Effector memory CD4-positive, alpha-beta T cell (primary cell): Measurements from ENCODE around the gene CBX8.

Source experiments
- DNase-seq, 3 donors: peaks; one replicate each; pipeline ENCODE4 v3.0.0-alpha.2; 2020
- H3K27ac ChIP-seq: 2 replicates; pipeline ENCODE4 v1.7.0; 2013; ENCODE audit warnings: mild to moderate bottlenecking, low read length, moderate library complexity; ENCODE audit not compliant: insufficient read depth, poor library complexity, severe bottlenecking
- H3K27me3 ChIP-seq: replicated peaks from 2 replicates; pipeline ENCODE4 v1.7.0; 2013; ENCODE audit warnings: mild to moderate bottlenecking, low read length; ENCODE audit not compliant: insufficient read depth, control insufficient read depth, poor library complexity, severe bottlenecking
- H3K36me3 ChIP-seq: 2 replicates; pipeline ENCODE4 v1.7.0; 2013; ENCODE audit warnings: mild to moderate bottlenecking, low read length, moderate library complexity; ENCODE audit not compliant: control insufficient read depth, insufficient read depth
- H3K4me1 ChIP-seq: 2 replicates; pipeline ENCODE4 v1.7.0; 2013; ENCODE audit warnings: low read length, mild to moderate bottlenecking; ENCODE audit not compliant: control insufficient read depth, insufficient read depth, poor library complexity, severe bottlenecking
- H3K4me3 ChIP-seq: 2 replicates; pipeline ENCODE4 v1.7.0; 2013; ENCODE audit warnings: low read length, low read depth, mild to moderate bottlenecking; ENCODE audit not compliant: insufficient read depth, poor library complexity, severe bottlenecking
- H3K9me3 ChIP-seq: 2 replicates; pipeline ENCODE4 v1.7.0; 2013; ENCODE audit warnings: mild to moderate bottlenecking, low read length, moderate library complexity; ENCODE audit not compliant: control insufficient read depth

Gene CBX8

DNA sequence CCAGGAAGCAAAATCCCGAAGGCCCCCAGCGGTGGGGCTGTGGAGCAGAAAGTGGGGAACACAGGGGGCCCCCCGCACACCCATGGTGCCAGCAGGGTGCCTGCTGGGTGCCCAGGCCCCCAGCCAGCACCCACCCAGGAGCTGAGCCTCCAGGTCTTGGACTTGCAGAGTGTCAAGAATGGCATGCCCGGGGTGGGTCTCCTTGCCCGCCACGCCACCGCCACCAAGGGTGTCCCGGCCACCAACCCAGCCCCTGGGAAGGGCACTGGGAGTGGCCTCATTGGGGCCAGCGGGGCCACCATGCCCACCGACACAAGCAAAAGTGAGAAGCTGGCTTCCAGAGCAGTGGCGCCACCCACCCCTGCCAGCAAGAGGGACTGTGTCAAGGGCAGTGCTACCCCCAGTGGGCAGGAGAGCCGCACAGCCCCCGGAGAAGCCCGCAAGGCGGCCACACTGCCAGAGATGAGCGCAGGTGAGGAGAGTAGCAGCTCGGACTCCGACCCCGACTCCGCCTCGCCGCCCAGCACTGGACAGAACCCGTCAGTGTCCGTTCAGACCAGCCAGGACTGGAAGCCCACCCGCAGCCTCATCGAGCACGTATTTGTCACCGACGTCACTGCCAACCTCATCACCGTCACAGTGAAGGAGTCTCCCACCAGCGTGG lies 12.4 kb downstream of the CBX8 start:
- Histone ChIP-seq H3K36me3 (no peaks in the 10 kb centered on the region), H3K4me1 (peaks cover 2% of the 10 kb centered on the region), H3K27me3 (peaks cover 26% of the 10 kb centered on the region), H3K4me3 (no peak overlapping the region), H3K27ac (no peak overlapping the region), H3K9me3 (no peaks in the 10 kb centered on the region)
- no peak for DNase-seq

DNA sequence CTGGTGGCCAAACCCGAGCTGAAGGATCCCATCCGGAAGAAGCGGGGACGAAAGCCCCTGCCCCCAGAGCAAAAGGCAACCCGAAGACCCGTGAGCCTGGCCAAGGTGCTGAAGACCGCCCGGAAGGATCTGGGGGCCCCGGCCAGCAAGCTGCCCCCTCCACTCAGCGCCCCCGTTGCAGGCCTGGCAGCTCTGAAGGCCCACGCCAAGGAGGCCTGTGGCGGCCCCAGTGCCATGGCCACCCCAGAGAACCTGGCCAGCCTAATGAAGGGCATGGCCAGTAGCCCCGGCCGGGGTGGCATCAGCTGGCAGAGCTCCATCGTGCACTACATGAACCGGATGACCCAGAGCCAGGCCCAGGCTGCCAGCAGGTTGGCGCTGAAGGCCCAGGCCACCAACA lies 13.0 kb downstream of the CBX8 start:
- H3K27me3 ChIP-seq = peaks cover 26% of the 10 kb centered on the region
- H3K9me3 ChIP-seq = no peaks in the 10 kb centered on the region
- no peak overlapping the region for H3K27ac ChIP-seq
- no peak overlapping the region for H3K4me3 ChIP-seq
- no peak for DNase-seq
- no peaks in the 10 kb centered on the region for H3K36me3 ChIP-seq
- H3K4me1 ChIP-seq = peaks cover 2% of the 10 kb centered on the region

DNA sequence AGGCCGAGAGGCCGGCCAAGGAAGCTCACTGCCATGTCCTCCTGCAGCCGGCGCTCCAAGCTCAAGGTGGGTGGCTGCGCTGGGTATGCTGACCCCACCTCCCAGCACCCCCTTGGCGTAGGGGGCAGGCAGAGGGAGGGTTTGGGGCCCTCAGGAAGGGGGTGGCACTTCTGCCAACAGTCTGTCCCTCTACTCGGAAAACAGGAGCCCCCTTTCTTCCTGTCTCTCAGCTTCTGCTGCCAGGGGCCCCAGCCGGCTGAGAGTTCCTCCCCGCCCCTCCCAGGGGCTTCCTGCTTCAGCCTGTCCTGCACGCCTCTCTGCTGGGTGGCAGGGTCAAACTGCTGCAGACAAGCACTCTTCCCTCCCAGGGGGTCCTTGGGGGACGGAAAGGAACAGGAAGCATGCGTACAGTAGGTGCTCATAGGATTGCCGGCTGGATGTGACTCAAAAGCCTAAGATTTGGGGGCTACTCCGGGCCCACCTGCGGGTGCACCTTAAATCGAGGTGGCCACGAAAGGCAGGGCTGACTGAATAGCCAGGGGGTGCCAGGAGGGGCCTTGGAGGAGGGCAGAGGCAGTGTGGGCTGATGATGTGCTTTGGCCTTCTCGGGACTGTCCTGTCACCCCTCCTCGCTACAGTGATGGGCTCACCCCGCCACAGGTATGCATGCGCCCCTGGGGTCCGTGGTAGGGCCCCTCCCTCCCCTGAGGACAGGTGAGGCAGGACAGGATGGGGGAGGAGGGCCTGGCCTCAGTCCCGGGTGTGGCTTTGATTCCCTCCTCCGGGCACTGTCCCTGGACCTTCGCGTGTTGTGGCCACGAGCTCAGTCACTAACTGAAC lies 14.9 kb downstream of the CBX8 start:
- Histone ChIP-seq H3K4me3 (no peak overlapping the region), H3K27ac (no peak overlapping the region), H3K4me1 (peaks cover 17% of the 10 kb centered on the region), H3K27me3 (peaks cover 34% of the 10 kb centered on the region), H3K36me3 (no peaks in the 10 kb centered on the region), H3K9me3 (no peaks in the 10 kb centered on the region)
- DNase-seq = no peak

DNA sequence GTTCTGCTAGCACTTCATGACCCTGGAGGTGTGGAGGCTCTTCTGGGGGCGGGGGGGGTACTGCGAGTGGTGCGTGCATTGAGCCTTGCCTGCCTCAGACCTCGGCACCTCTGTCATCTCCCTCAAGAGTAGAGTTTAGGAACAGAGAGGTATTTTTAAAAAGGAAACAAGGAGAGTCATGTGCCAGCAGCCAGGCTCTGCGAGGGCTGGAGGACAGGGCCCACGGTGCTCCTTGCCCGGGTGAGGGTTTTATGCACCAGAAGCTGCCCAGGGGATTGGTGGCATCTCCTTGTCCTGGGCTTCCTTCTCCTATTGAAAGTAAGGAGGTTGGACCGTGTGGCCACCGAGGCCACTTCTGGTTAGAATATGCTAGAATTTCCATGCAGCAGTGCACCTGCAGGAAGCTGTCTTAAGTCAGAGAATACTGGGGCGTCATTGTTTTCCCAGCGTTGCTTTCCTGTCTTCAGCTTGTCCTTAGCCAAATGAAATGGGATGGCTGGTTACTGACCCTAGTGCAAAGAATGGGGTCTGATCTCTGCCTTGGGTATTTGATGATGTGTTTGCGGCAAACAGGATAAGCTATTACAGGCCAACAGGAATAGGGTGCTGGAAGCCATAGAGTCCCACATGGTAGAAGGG lies 15.7 kb downstream of the CBX8 start:
- Histone ChIP-seq H3K27ac (no peak overlapping the region), H3K9me3 (no peaks in the 10 kb centered on the region), H3K4me3 (no peak overlapping the region), H3K27me3 (peaks cover 36% of the 10 kb centered on the region), H3K4me1 (peaks cover 19% of the 10 kb centered on the region), H3K36me3 (no peaks in the 10 kb centered on the region)
- no peak for DNase-seq

DNA sequence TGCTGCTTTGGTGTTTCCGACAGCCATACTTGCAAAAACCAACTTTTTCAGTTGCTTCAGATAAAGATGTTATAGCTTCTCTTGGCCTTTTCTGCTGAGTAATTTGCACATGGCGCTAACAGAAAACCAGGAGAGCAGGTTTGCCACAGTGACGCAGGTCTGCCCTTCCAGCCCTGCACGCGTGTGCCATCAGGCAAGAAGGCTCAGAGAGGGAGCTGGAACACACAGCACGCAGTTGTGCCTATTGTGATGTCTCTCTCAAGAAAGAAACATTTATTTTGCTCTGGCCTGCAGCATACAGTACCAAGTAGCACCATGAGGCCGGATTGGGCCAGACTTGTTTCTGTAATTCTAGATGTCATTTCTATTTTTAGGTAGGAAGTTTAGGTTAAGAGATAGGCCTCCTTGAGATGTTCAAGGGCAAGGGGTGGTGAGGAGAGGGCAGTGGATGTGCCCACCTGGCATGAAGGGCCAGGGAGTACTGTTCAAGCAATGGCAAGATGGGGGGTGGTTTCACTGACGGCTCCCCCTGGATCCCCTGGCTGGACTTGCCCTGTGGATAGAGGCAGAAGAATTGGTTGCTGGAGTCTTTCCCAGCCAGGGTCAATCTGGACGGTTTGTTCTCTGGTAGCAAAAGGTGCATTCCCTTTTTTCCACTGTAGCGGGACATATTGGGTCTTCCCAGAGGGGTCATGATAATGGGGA lies 17.1 kb downstream of the CBX8 start:
- H3K27me3 ChIP-seq = peaks cover 38% of the 10 kb centered on the region
- H3K9me3 ChIP-seq = no peaks in the 10 kb centered on the region
- H3K36me3 ChIP-seq = no peaks in the 10 kb centered on the region
- peaks cover 19% of the 10 kb centered on the region for H3K4me1 ChIP-seq
- DNase-seq = no peak
- no peak overlapping the region for H3K4me3 ChIP-seq
- H3K27ac ChIP-seq = no peak overlapping the region

DNA sequence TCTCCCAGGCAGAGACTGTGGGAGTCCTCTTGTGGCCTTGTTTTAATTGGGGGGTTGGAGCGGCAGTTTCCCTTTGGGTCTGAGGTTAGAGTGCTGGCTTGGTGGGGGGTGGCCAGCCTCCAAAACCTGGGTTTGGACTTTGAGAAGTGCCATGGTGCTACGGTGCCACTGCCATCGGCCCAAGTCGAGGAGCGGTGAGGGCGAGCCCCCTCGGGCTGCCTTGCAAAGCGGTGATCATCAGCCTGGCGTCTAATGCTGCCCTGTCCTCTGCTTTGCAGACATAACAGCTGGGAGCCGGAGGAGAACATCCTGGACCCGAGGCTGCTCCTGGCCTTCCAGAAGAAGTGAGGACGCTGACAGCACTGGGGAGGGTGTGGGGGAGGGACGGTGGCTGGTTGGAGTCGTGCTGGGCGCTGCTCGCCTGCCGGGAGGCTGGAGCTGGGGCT lies 17.8 kb downstream of the CBX8 start:
- Histone ChIP-seq H3K27ac (no peak overlapping the region), H3K4me3 (no peak overlapping the region), H3K36me3 (no peaks in the 10 kb centered on the region), H3K9me3 (no peaks in the 10 kb centered on the region), H3K27me3 (peaks cover 38% of the 10 kb centered on the region), H3K4me1 (peaks cover 19% of the 10 kb centered on the region)
- DNase-seq = no peak

DNA sequence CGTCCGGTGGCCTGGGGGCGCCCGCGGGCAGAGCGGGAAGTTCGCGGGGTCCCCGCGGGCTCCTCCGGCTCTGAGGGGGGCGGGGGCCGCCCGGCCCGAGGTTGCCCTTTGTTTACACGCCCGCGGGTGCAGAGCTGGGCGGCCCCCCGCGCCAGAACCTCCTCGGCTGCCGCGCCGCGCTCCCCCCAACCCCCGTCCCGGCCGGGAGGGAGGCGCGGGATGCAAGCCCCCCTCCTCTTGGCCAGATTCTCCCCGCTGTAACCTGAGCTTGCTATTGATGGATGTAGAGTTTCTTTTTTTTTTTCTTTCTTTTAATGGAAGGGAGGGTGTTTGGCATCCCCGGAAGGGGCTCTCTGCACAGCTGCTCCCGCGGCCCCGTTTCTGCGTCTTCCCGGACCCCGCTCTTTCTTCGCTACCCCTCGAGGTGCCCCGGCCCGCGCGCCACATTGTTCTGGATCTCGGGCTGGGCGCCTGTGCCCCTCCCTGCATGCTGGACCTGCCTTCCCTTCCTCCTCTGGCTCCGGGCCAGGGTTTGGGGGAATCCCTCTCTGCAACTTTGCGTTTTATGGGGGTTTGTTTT lies 18.3 kb downstream of the CBX8 start:
- no peaks in the 10 kb centered on the region for H3K36me3 ChIP-seq
- H3K4me3 ChIP-seq = peak overlapping the region; percentile 42
- no peak overlapping the region for H3K27ac ChIP-seq
- peaks cover 19% of the 10 kb centered on the region for H3K4me1 ChIP-seq
- DNase-seq = no peak
- H3K27me3 ChIP-seq = peaks cover 38% of the 10 kb centered on the region
- H3K9me3 ChIP-seq = no peaks in the 10 kb centered on the region

DNA sequence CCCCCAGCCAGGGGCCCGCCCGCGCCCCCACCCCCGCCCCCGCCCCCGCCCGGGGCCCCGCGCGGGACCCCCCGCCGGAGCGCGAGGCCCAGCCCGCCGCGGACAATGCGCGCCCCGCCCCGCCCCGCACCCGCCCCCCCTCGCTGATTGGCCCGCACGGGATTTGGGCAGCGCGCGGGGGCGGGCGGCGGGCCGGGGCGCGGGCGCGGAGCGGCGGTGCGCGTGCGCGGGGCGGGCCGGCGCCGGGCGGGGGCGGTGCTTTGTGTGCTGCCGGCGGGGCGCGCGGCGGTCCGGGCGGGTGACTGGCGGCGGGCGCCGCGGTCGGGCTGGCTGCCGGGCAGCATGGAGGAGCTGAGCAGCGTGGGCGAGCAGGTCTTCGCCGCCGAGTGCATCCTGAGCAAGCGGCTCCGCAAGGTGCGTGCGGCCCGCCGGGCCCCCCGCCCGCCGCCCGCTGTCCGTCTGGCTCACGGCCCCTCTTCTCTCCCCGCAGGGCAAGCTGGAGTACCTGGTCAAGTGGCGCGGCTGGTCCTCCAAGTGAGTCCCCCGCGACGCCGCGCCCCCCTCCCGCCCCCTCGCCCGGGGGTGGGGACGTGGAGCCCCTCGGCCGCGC lies 18.9 kb downstream of the CBX8 start, which contains the start of gene CBX2:
CBX2 (plus strand) TSS at position 255 of the 610 bp plus-strand sequence; CDS start at position 343, 88 bp downstream.
- H3K4me3 ChIP-seq = peak within 1 kb of the TSS; percentile 42
- no peaks in the 10 kb centered on the region for H3K9me3 ChIP-seq
- peaks cover 38% of the 10 kb centered on the region for H3K27me3 ChIP-seq
- H3K4me1 ChIP-seq = peaks cover 19% of the 10 kb centered on the region
- DNase-seq = peak; percentile 60 to 71 (median 69)
- H3K36me3 ChIP-seq = no peaks in the 10 kb centered on the region
- H3K27ac ChIP-seq = no peak within 1 kb of the TSS
